HEK293 (cell line): ENCODE results near the gene PLXNA2.

Experiments
- CTCF ChIA-PET: fragments of 350-600 bp; formaldehyde crosslinking; extraction: SDS; loops from one replicate; lab custom pipeline; 2021; ENCODE audit warnings: antibody characterized with exemption; lab: Yijun Ruan, JAX
- POLR2A ChIA-PET: fragments of 300-600 bp; formaldehyde crosslinking; extraction: SDS; loops from one replicate; lab custom pipeline; 2020; ENCODE audit warnings: antibody characterized with exemption, inconsistent platforms; lab: Yijun Ruan, JAX
- H3K27ac ChIP-seq: fragments of 200-500 bp; sonication (Bioruptor generic); 2 replicates; pipeline ENCODE4 v1.5.1; 2014; ENCODE audit warnings: low read depth, low read length, control low read depth, inconsistent platforms; ENCODE audit errors: extremely low read depth
- H3K36me3 ChIP-seq, 2 experiments: fragments of 200-500 bp in 1 of 2; sonication (Bioruptor generic) in 1 of 2; 1 replicate in 1 of 2; 2 replicates in 1 of 2; pipeline ENCODE4 v1.5.1; 2014 to 2017; ENCODE audit warnings: inconsistent platforms in 2 of 2, low read length in 2 of 2; ENCODE audit not compliant: control insufficient read depth in 2 of 2, insufficient read depth in 1 of 2
- H3K4me1 ChIP-seq: fragments of 200-500 bp; sonication (Bioruptor generic); 2 replicates; pipeline ENCODE4 v1.5.1; 2014; ENCODE audit warnings: mild to moderate bottlenecking, low read length, inconsistent platforms; ENCODE audit not compliant: control insufficient read depth, insufficient read depth
- H3K4me3 ChIP-seq: 2 replicates; pipeline ENCODE4 v1.5.1; 2011; ENCODE audit warnings: low read depth, mild to moderate bottlenecking, control low read depth, low read length, moderate library complexity
- H3K9me3 ChIP-seq: fragments of 200-500 bp; sonication (Bioruptor generic); 2 replicates; pipeline ENCODE4 v1.5.1; 2014; ENCODE audit warnings: low read depth, low read length, inconsistent platforms; ENCODE audit not compliant: control insufficient read depth, insufficient read depth
- ATF2 ChIP-seq: fragments of 450-650 bp; formaldehyde crosslinking; IDR thresholded peaks from 2 replicates; pipeline ENCODE4 v1.5.1; 2016; ENCODE audit warnings: missing biosample characterization, missing genetic modification characterization, low read depth
- CTCF ChIP-seq: fragments of 450-650 bp; formaldehyde crosslinking; IDR thresholded peaks from 2 replicates; pipeline ENCODE4 v1.5.1; 2016; ENCODE audit warnings: missing biosample characterization, missing genetic modification characterization
- FEZF1 ChIP-seq: fragments of 450-650 bp; formaldehyde crosslinking; IDR thresholded peaks from 2 replicates; pipeline ENCODE4 v1.5.1; 2016; ENCODE audit warnings: missing biosample characterization, missing genetic modification characterization
- GLIS1 ChIP-seq: fragments of 450-650 bp; formaldehyde crosslinking; IDR thresholded peaks from 2 replicates; pipeline ENCODE4 v1.5.1; 2016; ENCODE audit warnings: missing biosample characterization, missing genetic modification characterization
- GLIS2 ChIP-seq: fragments of 450-650 bp; formaldehyde crosslinking; IDR thresholded peaks from 2 replicates; pipeline ENCODE4 v1.5.1; 2016; ENCODE audit warnings: missing biosample characterization, missing genetic modification characterization
- ZBTB21 ChIP-seq: fragments of 450-650 bp; formaldehyde crosslinking; IDR thresholded peaks from 2 replicates; pipeline ENCODE4 v1.5.1; 2017; ENCODE audit warnings: missing biosample characterization, missing genetic modification characterization
- ZNF175 ChIP-seq: fragments of 450-650 bp; formaldehyde crosslinking; IDR thresholded peaks from 2 replicates; pipeline ENCODE4 v1.5.1; 2016; ENCODE audit warnings: missing biosample characterization, missing genetic modification characterization
- ZNF518A ChIP-seq: fragments of 450-650 bp; formaldehyde crosslinking; conservative IDR thresholded peaks from 2 replicates; pipeline ENCODE4 v1.5.1; 2016; ENCODE audit warnings: low read depth, missing biosample characterization, missing genetic modification characterization
- ZNF629 ChIP-seq: fragments of 450-650 bp; formaldehyde crosslinking; IDR thresholded peaks from 2 replicates; pipeline ENCODE4 v1.5.1; 2017; ENCODE audit warnings: missing biosample characterization, missing genetic modification characterization
- ZNF654 ChIP-seq: fragments of 450-650 bp; formaldehyde crosslinking; IDR thresholded peaks from 2 replicates; pipeline ENCODE4 v1.5.1; 2016; ENCODE audit warnings: low read depth, missing biosample characterization, missing genetic modification characterization

Gene PLXNA2

GRCh38 chr1:208093754-208094719 lies 150.1 kb downstream of the PLXNA2 start:
- peaks cover 0 to 50% of the 10 kb centered on the region in 2 experiments; a peak in 1 of 3 replicates for H3K36me3 ChIP-seq
- POLR2A ChIA-PET = interaction anchor here (1.4 kb wide), 1 partner anchor 151 kb away, joined by 4 read pairs; no protein-coding TSS in a partner anchor
- no peaks in the 10 kb centered on the region for H3K9me3 ChIP-seq
- no peak overlapping the region for H3K4me3 ChIP-seq
- TF ChIP-seq ZNF654 (tag by site-specific recombination) = peak; percentile 55
- TF ChIP-seq ZBTB21 (tag by site-specific recombination) = 0 out of 2 replicates have a peak, but pooled peaks have one; percentile 23
- 0 out of 2 replicates have a peak, but pooled peaks have one; percentile 12 for TF ChIP-seq ZNF629 (tag by site-specific recombination)
- TF ChIP-seq ATF2 = peak; percentile 89
- TF ChIP-seq FEZF1 (tag by site-specific recombination) = no peak
- peak; percentile 45; the same call in 1 of the 2 replicates for TF ChIP-seq CTCF
- TF ChIP-seq, all 188 proteins: peak for 5
- Histone ChIP-seq H3K4me1 (no peaks in the 10 kb centered on the region), H3K27ac (no peak overlapping the region)
- CTCF ChIA-PET = interaction anchor here (0.6 to 4.1 kb wide), 36 partner anchors 10 to 763 kb away, joined by 3 to 26 read pairs (median 4); partner anchors contain the start of gene PLXNA2

GRCh38 chr1:208093046-208093445 lies 151.1 kb downstream of the PLXNA2 start:
- Histone ChIP-seq H3K9me3 (no peaks in the 10 kb centered on the region), H3K4me3 (no peak overlapping the region), H3K36me3 (peaks cover 0 to 52% of the 10 kb centered on the region in 2 experiments; a peak in 1 of 3 replicates), H3K27ac (no peak overlapping the region), H3K4me1 (no peaks in the 10 kb centered on the region)
- POLR2A ChIA-PET = interaction anchor here (1.4 kb wide), 1 partner anchor 152 kb away, joined by 4 read pairs; no protein-coding TSS in a partner anchor
- CTCF ChIA-PET = interaction anchor here (0.6 to 4.1 kb wide), 23 partner anchors 9 to 764 kb away, joined by 3 to 26 read pairs (median 4); partner anchors contain the start of gene PLXNA2
- TF ChIP-seq ZNF518A (tag by site-specific recombination) (no peak), ZNF654 (tag by site-specific recombination) (no peak), GLIS1 (tag by site-specific recombination) (no peak), ZNF175 (tag by site-specific recombination) (no peak), GLIS2 (no peak)
